ENCODE measurements around the gene LTBP2.

The LTBP2 gene

DNA sequence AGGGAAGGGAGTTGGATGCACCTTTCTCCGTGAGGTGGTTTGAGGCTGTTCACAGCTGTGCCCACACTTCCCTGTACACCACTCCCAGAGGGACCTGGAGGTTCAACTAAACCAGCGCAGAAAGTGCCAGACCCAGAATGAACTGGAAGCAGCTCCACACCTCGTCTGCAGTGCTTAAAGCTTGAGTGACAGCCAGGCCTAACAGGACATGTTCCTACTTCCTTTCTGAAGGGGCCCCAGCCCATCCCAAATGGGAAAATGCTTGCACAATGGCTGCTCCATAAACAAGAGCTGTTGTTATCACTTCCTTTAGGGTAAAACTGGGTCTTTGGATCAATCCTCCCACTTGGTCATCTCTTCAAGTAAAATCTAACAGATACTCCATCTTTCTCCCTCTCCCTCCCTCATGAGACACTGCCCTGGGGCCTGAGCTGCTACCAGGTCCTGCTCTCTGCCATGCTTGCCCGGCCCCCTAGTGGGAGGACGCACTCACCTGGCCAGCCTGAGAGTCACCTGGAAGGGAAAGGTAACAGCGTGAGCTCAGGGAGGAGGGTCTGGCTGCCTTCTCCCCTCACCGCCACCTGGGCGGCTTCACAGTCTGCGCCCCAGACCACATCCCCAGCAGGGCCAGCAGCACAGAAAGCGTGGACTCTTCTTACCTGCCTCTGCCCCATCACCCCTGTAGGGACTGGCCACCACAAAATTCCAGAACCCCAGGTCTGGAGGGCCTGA lies 85.0 kb downstream of the LTBP2 start:
- DNase-seq (ENCODE audit: low read depth): no peak

DNA sequence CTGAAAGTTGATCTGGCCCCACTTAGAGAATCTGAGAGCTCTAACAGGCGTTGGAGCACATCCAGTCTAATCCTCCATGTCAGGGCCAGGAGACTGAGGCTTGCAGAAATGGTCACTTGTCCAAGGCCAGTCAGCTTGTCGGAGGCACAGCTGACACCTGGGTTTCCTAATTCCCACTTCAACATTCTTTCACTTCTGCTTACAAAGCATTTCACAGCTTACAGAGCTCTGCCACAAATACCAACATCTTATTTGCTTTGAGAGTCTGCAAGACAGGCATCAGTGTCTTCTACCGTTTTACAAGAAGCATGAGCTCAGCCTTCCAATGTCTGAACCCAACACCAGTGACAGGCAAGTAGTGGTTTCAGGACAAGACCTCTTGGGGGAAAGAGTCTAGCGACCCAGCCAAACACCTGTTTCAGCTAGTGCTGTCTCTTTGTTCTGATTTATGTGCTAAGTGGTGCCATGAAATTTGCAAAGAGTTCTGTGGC lies 86.6 kb downstream of the LTBP2 start:
- DNase-seq (ENCODE audit: low read depth): no peak

DNA sequence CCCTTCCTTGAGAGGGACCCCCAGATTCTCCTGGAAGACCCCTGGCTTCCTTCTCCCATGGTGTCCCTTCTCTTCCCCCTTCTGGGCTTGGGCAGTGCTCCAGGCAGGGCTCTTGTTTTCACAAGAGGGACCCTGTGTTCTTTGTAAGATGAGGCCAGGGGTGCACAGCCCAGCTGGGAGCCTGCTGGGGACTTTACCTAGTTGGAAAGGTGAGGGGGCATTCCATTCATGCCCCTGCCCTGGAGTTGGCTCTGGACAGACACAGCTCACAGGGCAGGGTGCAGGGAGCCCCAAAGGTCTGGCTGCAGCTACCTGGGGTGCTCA lies 87.3 kb downstream of the LTBP2 start:
- DNase-seq (ENCODE audit: low read depth): no peak

DNA sequence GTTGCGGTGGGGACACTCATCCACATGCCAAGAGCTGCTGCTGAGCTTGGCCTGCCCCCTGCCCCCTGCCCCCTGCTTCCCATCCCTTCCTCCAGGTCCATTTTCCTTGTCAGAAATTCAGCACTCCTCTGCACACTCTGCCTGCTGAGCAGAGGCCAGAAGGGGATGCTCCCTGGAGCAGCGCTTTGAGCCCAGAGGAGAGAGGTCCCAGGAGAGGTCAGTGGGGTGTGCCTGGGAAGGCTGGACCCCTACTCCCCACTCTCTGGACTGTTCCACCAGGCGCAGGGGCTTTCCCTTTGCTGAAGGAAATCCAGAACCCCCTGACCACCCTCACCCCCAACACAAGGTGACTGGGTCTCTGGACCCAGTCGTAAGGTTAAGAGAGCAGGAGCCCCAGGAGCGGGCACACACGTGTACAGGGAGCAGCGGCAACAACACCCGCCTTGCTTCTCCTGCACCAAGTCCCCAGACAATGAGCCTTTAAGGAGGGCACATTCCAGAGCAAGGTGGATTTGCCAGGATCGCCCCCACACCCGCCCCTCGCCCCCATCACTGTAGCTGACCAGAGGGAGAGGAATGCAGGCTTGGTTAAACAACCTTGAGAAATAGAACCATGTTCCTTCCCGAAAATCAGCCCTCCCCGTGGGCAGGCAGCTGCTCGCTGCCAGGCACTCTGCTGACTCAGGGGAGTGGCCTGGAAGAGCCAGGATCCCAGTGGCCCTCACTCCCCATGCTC lies 87.8 kb downstream of the LTBP2 start:
- DNase-seq (ENCODE audit: low read depth): no peak

DNA sequence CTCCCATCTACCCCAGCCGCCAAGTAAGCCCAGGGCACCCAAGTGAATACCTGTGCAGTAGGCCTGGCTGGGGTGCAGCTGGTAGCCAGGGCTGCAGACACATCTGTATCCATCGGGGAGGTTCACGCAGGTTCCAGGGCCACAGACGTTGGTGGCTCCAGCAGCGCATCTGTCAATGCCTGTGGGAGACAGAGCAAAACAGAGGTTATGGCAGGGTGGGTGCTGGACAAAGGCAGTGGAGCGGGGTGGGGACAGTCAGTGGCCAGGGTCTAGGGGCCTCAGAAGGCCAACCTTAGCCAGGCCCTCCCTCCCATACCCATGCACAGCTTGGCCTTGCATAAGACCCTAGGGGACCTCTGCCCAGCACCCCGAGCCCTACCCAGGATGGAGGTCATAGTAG lies 89.3 kb downstream of the LTBP2 start:
- no peak for DNase-seq (ENCODE audit: low read depth)

DNA sequence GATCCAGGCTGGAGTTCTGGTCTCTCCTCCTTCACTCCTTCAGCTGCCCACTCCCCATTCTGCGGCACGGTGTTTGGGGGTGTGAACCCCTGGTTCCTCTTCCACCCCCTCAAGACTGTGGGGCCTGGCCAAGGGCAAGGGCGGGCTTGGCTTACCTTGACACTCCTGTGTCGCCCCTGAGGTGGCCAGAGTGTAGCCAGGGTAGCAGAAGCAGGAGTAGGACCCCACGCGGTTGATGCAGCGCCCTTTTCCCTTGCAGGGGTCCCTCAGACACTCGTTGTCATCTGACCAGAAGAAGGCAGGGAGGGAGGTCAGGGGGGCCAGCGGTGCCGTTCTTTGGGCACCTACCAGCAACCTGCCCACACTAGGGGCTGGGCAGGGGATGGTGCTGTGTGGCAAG lies 90.3 kb downstream of the LTBP2 start:
- no peak for DNase-seq (ENCODE audit: low read depth)

DNA sequence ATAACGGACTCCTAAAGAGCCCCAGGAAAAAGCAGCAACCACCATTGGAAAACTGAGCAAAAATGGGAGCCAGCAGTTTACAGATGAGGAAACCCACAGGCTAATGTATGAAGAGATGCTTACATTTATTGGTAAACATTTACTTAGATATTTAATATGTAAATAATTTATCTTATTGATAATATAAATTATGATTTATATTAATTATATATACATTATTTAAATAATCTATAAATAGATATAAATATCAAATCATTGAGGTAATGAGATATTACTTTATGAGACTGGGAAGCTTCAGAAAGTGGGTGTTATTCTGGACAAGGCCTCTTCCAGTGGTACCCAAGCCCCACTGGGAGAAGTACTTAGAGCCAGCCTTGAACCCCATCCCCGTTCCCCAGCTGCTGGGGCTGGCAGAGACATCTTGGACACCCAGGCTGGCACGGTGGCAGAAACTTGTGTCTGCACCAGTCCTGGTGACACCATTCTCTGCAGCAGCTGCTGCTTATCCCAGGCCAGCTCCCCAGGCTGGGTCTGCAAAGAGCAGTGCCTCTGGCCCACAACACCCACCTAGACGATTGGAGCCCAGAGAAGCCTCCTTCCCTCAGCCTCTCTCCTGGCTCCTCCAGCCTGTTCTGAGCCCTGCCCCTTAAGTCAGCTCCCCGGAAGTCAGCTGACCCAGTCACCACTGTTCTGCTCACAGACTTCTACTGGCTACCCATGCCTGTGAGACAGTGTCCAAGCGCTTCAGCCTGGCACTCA lies 92.5 kb downstream of the LTBP2 start:
- DNase-seq (ENCODE audit: low read depth): no peak

DNA sequence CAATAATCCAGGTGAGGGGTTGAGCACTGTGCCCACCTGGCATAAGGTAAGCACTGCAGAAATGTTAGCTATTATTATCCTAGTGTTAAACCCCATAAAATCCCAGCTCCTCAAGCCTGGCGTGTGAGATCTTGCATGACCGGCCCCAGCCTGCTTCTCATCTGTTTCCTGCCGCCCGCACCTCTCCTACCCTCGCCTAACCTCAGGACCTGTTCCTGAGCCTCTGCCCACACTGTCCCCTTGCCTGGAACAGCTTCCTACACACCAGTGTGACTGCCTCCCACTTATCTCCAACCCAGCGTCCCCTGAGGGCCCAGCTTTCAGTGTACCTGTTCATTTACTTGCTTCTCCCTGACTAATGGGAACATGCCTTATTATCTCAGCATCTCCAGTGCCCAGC lies 93.8 kb downstream of the LTBP2 start:
- DNase-seq (ENCODE audit: low read depth): no peak

DNA sequence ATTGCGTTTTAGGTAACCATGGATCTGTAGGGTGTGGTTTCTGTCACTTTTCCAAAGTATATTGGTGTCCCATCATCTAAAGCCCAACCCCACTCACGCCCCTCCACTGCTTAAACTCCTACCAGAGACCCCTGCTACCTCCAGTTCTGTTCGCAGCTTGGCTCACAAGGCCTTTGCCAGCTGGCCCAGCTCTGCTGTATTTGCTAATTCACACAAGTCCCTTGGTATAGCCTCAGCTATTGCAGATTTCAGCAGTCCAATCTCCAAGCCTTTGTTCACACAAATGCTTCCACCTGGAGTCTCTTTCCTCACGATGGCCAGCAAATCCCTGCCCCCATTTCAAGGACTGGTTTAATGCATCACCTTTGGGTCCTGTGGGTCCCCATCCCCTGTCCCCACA lies 94.3 kb downstream of the LTBP2 start:
- no peak for DNase-seq (ENCODE audit: low read depth)

DNA sequence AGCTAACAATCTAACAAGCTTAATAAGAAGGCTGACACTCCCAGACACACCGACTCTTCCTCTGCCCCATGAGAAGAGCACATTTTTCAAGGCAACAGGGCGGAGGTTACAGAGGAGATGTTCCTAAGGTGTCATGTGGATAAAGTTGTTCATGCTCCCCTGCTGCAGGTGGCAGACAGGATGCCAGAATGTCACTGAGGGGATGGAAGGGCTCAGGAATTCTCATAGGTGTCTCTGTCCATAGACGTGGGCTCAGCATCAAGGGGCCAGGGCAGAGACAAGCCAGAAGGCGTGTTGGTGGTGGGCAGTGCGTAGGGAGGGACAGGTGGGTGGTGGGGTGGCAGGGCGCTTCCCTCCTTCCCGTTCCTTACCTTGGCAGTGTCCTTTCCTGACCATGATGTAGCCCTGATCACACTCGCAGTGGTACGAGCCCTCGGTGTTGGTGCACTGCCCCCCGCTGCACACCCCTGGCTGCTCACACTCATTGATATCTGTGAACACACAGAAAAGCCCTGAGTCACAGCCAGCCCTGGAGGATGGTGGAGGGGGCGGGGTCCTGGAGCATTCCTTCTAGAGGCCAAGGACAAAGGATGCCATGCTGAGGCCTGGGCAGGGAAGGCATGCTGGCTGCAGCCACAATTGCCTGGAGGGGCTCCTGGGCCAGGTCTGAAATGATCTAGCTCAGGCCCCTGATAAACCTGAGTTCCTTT lies 95.4 kb downstream of the LTBP2 start:
- DNase-seq (ENCODE audit: low read depth): no peak

DNA sequence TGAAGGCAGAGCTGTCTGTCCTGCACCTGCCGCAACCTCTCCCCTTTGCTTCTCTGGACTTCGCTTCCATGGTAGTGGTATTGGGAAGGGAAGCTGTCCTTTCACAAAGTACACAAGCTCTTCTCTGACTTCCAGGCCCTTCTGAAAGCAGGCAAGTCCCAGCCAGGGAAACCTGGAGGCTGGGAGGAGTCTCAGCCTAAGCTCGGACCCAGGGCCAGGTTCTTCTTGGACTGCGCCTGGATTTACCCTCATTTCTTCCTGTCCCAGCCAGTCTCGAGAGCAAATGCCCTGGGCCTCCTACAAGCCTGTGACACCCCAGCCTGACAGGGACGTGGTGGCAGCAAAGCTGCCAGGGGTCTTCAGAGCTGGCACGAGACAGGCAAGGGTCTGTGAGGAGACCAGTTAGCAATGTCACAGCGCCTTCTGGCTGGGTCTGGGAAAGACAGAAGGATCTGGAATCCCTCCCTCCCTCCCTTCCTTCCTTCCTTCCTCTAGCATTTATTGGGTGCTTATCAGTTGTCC lies 96.1 kb downstream of the LTBP2 start:
- DNase-seq (ENCODE audit: low read depth): no peak

DNA sequence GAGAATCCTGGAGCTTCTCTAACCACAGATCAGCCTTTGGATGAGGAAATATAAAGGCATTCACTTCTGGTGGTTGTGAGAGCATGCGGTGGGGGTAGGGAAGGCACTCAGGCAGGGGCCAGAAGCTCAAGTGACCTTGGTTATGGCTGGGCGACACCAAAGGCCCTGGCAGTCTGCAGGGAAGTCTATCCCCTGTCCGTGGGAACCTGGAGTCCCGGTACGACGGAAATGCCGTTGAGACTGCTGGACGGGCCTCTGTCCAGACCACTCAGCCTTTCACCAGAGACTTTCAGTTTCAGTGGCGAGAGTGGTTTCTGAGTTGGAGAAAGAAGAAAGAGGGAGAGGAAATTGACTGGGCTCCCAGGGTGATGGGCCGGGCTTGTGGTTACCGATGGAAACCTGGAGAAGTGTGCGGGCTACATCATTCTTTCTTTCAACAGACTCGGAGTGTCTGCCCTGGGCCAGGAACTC lies 97.5 kb downstream of the LTBP2 start:
- DNase-seq (ENCODE audit: low read depth): no peak

DNA sequence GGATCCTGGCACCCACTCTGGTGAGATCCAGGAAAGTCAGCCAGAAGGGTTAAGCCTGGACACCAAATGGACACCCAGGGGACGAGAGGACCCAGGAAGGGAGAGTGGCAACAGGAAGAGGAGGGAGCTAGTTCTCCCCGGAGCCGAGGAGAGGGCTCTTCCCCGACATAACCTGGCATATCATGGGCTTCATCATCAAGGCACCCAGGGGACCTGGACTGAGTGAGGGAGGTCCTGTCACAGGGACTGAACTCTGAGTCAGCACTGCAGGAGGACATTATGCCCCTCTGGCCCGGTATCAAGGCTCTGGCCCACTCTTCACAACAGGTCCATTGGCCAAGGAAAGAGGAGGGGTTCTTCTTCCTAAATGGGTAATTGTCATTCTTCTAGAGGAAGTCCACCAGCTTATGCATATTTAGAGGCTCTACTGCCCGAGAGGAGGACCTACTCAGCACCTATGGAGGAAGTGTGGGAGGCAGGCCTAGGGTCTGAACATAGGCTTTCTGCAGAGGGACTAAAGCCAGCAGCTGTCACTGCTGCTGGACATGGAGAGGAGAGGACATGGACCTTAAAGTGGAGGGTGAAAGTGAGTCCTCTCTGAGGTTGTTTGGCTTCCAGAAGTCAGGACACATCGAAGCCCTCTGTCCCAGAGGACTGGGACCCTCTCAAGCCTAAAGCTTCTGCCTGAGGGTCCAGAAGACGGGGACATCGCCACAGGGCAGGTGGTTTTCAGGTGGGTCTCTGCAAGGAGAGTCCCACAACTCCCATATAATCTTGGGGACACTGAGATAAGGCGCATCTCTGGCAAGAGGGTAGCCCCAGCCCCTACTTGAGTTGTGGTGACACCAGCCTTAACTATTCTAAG lies 99.8 kb downstream of the LTBP2 start:
- DNase-seq (ENCODE audit: low read depth): no peak

DNA sequence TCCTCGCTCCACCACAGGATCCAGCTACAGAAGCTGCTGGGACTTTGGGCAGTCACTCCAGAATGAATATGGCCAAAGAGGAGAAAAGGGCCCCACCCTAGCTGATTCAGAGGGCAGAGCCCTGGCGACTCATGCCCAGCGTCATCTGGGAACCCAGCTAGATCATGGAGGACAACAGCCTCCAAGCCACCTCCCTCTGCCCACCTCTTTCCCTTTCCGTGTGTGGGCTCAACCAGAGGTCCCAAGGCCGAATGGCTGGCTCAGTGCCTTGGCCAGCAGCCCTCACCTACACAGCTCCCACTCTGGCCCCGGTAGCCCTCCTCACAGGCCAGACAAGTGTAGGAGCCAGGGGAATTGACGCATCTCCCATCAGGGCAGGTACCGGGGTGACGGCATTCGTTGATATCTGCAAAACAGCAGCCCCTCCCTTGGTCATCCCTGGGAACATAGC lies 101.1 kb downstream of the LTBP2 start:
- no peak for DNase-seq (ENCODE audit: low read depth)

DNA sequence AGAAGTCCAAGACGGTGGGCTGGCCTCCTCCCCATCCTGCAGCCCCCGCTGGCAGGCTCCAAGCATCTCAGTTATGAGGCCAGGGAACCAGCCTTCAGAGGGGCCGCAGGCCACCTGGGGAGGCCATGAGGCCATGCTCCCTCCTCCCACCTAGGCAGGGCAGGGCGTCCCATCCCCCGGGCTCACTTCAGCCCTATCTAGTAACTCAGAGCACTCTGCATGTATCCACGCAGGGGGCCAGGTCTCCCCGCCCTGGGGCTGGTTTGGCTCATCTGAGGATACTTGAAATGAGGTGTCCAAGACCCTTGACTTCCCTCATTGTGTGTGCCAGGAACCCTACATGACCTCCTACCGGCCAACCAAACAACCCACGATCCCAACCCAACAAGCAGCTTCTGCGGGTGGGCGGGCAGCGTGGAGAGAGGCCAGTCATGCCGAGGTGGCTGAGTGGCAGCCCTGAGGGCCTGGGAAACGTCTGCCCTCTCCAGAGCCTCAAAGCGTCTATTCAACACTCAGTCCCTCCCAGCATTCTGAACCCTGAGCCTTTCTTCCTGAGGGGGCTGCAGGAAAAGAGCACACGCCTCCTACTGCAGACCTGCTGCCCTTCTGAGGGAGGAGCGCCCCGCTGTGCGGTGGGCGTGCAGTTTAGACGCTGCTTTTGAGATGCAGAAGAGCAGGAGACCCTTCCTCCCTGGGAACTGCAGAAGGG lies 101.7 kb downstream of the LTBP2 start:
- DNase-seq (ENCODE audit: low read depth): no peak

DNA sequence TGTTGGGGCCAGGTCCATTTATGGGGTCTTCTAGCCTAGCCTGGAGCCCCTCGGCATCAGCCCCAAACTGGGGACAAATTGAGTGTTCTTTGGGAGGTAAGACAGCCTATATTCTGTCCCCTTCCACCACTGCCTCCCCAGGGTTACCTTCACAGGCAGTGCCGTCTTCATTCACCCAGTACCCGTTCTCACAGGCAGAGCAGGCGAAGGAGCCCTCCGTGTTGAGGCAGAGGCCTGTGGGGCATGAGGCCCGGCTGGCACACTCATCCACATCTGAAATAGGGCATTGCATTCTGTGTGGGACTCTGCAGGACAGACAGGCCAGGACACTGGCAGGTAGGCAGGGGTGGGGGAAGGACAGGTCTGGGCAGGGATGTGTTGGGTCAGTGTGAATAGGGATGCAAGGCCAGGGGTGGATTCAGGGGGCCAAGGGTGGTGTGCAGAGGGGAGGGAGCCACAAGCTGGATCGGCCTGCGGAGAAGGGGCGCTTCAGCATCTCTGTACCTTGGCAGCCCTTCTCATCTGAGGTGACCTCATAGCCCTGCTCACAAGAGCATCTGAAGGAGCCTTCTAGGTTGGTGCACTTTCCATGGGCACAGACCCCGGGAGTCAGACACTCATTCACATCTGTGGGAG lies 102.3 kb downstream of the LTBP2 start:
- no peak for DNase-seq (ENCODE audit: low read depth)

DNA sequence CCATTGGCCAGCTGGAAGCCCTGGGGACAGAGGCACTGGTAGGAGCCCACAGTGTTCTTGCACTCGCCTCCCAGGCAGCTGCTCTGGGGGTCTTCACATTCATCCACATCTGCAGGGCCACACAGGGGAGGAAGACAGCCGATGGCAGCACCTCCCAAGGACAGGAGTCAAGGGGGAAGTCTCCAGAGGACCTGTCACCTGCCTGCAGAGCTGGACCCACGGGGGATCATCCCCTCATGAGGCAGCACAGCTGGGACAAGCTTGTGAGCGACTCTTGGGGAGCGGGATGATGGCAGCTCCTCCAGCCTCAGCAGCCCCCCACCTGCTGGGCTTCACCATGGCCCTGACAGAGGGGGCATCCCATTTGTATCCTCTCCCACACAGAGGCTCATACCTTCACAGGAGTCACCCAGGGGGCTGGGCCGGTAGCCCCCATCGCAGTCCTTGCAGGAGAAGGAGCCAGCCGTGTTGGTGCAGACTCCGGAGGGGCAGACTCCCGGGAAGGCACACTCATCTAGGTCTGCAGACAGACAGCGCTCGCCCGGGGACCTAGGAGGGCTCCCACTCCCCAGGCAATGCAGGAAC lies 103.1 kb downstream of the LTBP2 start:
- no peak for DNase-seq (ENCODE audit: low read depth)

DNA sequence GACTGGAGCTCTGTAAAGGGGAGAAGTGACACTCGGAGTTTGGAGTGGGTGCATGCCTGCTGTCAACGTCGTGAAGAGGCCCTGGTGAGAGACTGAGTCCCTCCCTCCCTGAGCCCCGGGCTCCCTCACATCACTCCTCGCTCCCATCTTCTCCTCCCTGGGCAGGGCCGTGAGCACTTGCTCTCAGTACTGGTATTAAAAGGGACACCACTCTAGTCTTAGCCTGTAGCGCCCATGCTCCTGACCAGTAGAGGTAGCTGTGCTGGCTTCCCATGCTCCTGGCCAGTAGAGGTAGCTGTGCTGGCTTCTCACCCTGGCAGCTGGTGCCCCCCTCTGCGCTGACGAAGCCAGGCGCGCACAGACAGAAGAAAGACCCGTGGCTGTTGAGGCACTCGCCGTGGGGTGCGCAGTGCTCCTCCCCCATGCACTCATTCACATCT lies 103.7 kb downstream of the LTBP2 start:
- DNase-seq (ENCODE audit: low read depth): no peak

DNA sequence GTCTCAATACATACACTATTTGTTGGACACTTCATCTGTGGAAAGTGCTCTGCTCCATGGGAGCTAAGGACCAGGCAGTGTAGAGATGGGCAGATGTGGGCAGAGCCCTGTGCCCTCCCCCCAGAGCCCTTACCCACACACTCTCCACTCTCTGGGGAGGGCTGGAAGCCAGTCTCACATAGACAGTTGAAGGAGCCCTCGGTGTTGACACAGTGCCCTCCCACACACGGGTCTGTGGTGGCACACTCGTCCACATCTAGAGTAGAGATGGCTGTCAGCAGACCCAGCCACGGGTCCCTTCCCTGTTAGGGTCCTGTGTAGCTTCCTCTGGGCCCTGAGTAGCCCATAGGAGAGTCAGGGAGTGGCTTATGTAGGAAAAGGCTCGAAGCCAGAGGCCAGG lies 104.2 kb downstream of the LTBP2 start:
- DNase-seq (ENCODE audit: low read depth): no peak
